ENCODE measurements around the gene GNB4.

GNB4 gene

GRCh38 chr3:179355996-179356395 lies 95.3 kb downstream of the GNB4 start:
- no peak for DNase-seq (ENCODE audit: low read depth in 2 of 2)

GRCh38 chr3:179348325-179349013 lies 102.8 kb downstream of the GNB4 start:
- DNase-seq (ENCODE audit: low read depth in 2 of 2): no peak

GRCh38 chr3:179347345-179348194 lies 103.7 kb downstream of the GNB4 start, which contains the start of gene MFN1:
Gene MFN1, plus strand, starts transcription at chr3:179347709. Its CDS starts 1,143 bp downstream, at chr3:179348852.
- DNase-seq (ENCODE audit: low read depth in 2 of 2): peak; percentile 80 to 85

Data from stimulated activated CD4-positive, alpha-beta T cell treated with anti-CD3 and anti-CD28 coated beads, Interleukin-12 subunit alpha, Interleukin-12 subunit beta, amount 100 ng/mL, for 24 hours (primary cell).